Raji (cell line): ENCODE measurements around the gene AK3.

ENCODE experiments used
- POLR2A ChIP-seq: IDR thresholded peaks from 2 replicates; pipeline ENCODE4 v1.6.1; 2011; ENCODE audit warnings: low read depth, low read length, control low read depth; ENCODE audit not compliant: insufficient read depth

The AK3 gene

DNA sequence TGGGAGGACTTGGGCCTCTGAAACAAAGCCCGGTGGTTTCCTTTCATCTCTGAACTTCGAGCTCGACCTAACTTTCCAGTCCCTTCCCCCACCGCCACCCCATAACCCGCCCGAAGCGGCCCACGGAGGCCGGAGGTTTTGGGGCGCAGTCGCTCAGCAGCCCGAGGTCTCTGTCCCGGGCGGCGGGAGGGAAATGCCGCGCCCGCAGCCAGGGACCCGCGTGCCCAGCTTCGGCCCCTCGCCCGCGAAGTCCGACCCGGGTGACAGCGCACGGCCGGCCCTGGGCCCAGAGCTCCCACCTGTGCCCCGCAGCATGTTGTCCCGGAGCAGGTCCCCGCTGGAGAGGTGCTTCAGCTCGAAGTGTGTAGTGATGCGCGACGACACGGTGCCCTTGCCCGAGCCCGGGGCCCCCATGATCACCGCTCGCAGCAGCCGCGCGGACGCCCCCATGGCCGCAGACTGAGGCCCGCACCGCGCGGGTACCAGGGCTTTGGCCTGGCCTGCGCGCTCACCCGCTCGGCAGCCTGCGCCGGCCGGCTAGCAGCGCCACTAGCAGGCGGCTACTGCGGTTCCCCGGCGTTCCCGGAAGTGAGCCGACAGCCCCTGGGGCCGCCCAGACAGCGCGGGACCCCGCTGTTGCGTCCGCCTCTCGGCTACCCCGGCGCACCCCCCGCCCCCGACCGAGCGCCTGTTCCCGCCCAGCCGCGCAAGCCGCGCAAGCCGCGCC is at the start of gene AK3:
Gene AK3, minus strand, starts transcription at position 565 of the 727 bp plus-strand sequence. Its CDS starts 115 bp downstream, at position 450.
- peak; percentile 88 for TF ChIP-seq POLR2A

DNA sequence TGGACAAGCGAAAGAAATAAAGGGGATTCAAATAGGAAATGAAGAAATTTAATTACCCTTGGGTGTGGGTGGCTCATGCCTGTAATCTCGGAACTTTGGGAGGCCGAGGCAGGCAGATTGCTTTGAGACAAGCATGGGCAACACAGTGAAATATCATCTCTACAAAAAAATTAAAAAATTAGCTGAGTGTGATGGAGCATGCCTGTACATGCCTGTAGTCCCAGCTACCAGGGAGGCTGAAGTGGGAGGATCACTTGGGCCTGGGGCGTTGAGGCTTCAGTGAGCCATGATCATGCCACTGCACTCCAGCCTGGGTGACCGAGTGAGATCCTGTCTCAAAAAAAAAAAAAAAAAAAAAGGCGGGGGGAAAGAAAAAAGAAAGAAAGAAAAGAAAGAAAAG is 47.7 kb upstream of the AK3 start:
- TF ChIP-seq POLR2A, result no peak

DNA sequence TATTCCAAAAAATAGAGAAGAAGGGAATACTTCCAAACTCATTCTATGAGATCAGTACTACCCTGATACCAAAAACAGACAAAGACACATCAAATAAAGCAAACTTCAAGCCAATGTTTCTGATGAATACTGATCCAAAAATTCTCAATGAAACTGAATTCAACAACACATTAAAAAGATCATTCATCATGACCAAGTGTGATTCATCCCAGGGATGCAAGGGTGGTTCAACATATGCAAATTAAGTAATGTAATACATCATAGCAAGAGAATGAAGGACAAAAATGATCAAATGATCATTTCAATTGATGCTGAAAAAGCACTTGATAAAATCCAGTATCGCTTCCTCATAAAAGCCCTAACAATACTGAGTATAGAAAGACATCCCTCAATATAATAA is 46.9 kb upstream of the AK3 start:
- no peak for TF ChIP-seq POLR2A

DNA sequence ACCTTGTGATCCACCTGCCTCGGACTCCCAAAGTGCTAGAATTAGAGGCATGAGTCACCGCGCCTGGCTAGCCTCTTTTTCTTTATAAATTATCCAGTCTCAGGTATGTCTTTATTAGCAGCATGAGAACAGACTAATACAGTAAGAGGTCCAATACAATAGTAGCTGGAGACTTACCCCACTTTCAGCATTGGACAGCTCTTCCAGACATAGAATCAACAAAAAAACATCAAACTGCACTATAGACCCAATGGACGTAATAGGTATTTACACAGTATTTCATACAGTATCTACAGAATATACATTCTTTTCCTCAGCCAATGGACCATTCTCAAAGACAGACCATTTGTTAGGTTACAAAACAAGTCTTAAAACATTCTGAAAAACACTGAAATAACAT is 45.6 kb upstream of the AK3 start:
- TF ChIP-seq POLR2A, result no peak

DNA sequence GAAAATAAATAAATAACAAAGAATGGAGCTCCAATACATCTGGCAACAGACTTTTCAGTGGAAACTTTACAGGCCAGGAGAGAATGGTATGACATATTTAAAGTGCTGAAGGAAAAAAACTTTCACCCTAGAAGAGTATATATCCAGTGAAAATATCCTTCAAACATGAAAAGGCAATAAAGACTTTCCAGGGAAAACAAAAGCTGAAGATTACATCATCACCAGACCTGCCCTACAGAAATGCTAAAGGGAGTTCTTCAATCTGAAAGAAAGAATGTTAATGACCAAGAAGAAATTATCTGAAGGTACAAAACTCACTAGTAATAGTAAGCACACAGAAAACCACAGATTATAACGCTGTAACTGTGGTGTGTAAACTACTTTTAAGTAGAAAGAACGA is 43.4 kb upstream of the AK3 start:
- TF ChIP-seq POLR2A, result no peak

DNA sequence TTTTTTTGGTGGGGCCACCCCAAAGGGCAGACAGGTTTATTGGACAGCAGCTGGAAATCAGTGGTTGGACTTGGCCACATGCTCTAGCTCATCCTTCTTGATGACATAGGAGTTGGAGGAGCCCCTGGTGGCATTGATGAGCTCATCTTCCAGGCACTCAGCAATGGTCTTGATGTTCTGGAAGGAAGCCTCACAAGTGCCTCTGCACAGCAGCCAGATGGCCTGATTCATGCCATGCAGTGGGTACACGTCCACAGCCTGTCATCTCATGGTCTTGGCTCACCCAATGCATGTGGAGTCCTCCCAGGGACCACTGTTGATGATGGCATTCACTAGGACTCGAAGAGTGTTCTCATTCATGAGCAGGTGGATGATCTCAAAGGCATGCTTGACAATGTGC is 40.4 kb upstream of the AK3 start:
- TF ChIP-seq POLR2A, result no peak

DNA sequence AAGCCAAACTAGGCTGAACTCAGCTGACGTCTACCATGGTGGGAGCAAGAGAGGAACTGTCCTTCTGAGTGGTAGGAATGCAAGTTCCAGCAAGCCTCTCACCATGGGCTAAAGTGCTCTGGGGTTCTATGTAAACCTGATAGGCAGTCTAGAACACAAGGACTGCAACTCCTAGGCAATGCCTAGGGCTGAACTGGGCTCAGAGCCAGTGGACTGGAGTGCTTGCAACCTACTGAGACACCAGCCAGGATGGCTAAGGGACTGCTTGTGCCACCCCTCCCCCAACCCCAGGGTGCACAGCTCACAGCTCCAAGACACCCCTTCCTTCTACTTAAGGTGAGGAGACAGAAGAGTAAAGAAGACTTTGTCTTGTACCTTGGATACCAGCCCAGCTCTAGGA is 39.6 kb upstream of the AK3 start:
- no peak for TF ChIP-seq POLR2A

DNA sequence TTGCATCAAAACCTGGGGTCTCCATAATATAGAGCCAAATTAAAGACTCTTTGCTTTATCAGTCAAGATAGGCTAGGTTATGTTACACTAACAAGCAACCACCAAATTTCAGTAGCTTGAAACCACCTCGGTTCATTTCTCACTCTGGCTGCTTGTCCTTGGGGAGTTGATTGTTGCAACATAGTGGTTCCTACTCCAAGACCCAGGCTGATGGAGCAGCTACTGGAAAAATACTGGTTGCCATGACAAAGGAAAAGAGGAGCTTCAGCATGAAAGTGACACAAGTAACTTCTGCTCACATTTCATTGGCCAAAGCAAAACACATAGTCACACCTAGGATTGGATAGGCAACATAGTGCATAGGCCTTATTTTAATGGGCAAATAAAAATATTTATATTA is 33.2 kb upstream of the AK3 start:
- no peak for TF ChIP-seq POLR2A

DNA sequence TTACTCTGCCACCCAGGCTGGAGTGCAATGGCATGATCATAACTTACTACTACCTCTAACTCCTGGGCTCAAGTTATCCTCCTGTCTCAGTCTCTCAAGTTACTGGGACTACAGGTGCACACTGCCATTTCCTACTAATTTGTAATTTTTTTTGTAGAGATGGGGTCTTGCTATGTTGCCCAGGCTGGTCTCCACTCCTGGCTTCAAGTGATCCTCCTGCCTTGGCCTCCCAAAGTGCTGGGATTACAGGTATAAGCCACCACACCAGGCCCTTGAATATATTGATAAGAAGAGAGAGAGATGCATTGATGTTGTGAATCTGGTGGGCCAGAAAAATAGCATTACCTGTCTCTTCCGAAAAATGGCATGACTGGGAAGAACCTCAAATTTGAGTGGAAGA is 30.8 kb upstream of the AK3 start:
- no peak for TF ChIP-seq POLR2A

DNA sequence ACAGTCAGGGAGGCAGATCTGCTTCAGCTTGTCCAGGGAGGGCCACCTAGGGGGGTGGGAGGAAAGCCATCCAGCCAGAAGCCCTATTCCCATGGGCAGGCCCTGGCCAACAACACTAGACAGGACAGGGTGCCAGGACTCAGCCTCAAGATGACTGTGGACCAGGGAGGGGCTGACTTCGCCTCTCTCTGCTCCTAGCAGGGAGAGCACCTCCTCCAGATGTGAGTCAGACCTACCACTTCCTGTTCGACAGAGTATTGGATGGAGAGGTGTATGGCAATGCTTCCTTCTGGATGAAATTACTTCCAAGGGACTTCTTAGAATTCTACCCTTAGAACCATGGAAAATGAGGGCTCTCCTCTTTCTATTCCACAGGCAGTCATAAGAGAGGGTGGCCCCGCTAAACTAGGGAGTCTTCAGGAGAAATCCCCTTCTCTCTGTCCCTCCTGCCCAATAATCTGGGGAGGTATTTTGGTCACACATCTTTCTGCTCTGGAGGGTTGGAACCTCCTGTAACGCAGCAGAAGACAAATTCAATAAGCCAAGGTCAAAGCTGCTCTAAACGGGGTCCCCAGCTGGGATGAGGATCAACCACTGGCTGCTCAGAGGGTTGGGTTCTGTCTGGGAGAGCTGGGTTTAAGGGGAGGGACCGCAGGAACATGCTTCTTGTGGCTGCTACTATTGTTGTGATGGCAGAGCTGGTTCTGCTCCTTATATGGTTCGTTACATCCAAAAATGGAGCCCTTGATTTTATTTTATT is 28.5 kb upstream of the AK3 start:
- TF ChIP-seq POLR2A, result no peak

DNA sequence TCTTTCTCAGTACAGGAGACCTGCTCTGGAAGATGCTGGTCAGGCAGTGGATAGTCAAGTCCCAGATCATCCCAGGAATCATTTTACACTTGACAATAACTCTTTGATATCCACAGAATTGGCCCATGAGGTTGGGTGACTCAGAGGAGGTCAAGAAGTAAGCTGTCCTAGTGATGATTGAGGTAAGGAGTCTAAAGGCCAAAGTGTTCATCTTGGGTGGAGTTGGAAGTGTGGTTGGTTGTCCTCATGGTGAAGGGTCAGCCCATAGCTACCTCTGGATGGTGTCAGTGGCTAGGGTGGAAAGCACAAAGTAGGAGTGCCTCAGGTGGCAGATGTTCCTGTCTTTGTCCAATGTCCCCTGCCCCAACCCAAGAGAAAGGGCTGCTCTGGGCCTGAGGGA is 27.7 kb upstream of the AK3 start:
- no peak for TF ChIP-seq POLR2A

DNA sequence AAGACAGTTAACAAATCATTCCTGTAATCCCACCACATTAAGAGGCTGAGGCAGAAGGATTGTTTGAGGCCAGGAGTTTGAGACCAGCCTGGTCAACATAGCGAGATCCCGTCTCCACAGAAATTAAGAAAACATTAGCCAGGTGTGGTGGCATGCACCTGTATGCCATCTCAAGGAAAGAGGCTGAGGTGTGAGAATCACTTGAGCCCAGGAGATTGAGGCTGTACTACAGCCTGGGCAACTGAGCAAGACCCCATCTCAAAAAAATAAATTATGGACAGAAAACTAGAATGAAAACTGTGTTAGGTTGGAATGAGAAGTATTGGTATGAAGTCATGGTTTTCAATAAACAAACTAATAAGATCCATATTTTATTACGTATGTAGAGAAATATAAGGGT is 23.0 kb upstream of the AK3 start:
- no peak for TF ChIP-seq POLR2A

DNA sequence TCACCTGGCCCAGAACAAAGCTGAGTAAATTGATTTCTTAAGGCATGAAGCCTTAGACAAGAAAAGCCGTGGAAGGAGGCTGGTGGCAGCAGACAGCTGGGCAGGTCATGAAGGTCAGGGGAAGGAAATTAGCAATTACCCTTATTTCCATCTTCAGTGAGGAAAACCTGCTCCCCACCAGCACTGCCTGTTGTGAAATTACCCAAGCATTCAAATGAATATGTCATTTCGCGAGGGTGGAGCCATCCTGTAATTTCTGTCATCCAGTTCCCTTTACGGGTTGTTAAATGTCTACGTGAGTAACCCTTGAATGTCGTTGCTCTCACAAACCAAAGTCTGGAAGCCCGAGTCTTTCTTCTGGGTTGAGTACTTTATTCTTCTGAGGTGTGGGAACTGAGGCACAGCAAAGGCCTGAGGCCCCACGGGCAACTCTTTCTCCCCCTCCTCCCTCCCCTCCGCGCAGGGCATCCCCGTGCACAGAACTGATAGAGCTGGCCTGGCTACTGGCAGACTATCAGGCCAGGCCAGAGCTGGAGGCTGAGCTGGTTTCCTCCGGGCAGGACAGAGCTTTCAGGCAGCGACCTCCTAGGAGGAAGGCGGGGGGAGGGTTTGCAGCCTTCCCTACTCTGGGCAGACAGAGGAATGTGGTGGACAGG is 22.0 kb upstream of the AK3 start:
- no peak for TF ChIP-seq POLR2A

DNA sequence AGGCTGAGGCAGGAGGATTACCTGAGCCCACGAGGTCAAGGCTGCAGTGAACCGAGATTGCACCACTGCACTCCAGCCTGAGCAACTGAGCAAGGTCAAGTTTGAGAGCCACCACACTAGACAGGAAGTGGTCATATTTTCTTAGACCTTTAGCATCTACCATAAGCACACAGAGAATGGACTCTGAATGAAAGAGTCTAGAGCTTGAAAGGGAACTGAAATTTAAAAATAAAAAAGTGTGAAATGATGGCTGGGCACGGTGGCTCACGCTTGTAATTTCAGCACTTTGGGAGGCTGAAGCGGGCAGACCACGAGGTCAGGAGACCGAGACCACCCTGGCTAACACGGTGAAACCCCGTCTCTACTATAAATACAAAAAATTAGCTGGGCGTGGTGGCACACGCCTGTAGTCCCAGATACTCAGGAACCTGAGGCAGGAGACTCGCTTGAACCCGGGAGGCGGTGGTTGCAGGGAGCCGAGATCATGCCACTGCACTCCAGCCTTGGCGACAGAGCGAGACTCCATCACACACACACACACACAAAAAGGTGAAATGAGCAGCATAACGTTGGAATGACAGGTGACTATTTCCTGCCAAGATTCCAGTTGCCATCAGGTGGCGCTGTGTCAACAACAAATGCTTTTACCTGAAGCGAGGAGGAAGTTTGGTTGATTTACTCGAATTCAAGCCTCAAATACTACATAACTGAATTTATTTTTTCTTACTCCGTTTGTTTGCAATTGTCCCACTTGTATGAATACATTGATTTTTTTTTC is 21.3 kb upstream of the AK3 start:
- no peak for TF ChIP-seq POLR2A

DNA sequence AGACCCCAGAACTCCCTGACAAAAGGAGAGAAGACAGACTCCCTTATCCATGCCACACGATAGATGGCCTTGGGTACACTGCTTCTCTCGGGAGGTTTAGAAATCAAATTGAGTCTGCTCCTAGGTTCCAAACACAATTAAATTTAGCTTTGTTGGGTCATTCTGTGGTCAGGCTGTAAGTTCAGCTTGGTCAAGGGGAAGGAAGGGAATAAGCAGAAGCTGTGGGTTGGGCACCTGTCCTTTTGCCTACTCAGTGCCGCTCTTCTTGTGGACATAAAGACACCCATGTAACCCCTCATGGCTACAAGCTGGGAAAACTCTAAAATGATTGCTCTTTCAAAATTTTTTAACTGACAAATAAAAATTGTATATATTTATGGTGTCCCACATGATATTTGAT is 19.1 kb upstream of the AK3 start:
- no peak for TF ChIP-seq POLR2A
